GM23338 (cell line): Measurements from ENCODE around the gene DLG2. TPM values are rescaled to one million over a fixed set of nuclear protein-coding genes. Genes with fewer than 3 reads are reported as not detected.

Source experiments
- ATAC-seq: fragments of 200-7000 bp; cut with Tn5 transposase; 3 replicates; pipeline ENCODE4 v1.9.1; 2020
- DNase-seq: peaks from one replicate; pipeline ENCODE4 v3.0.0-alpha.2; 2015; ENCODE audit warnings: low spot score
- H2AFZ ChIP-seq: fragments of 200-600 bp; sonication (generic); 2 replicates; pipeline ENCODE4 v1.8.0; 2016; ENCODE audit warnings: antibody characterized with exemption, mild to moderate bottlenecking, moderate library complexity
- H3F3A ChIP-seq: fragments of 200-600 bp; sonication (generic); replicated peaks from 2 replicates; pipeline ENCODE4 v1.8.0; 2017; ENCODE audit warnings: antibody characterized with exemption, mixed run types, low read depth
- H3K27ac ChIP-seq: fragments of 200-600 bp; sonication (generic); 2 replicates; pipeline ENCODE4 v1.6.1; 2016; ENCODE audit warnings: low read depth
- H3K27me3 ChIP-seq: fragments of 200-600 bp; sonication (generic); 2 replicates; pipeline ENCODE4 v1.8.0; 2016; ENCODE audit warnings: mild to moderate bottlenecking, mixed run types, moderate library complexity; ENCODE audit not compliant: insufficient read depth
- H3K36me3 ChIP-seq: fragments of 200-600 bp; sonication (generic); 2 replicates; pipeline ENCODE4 v1.8.0; 2016; ENCODE audit warnings: mild to moderate bottlenecking; ENCODE audit not compliant: insufficient read depth
- H3K4me1 ChIP-seq: fragments of 200-600 bp; sonication (generic); 2 replicates; pipeline ENCODE4 v1.8.0; 2016; ENCODE audit warnings: mild to moderate bottlenecking, moderate library complexity; ENCODE audit not compliant: insufficient read depth
- H3K4me2 ChIP-seq: fragments of 200-600 bp; sonication (generic); 2 replicates; pipeline ENCODE4 v1.7.1; 2017; ENCODE audit warnings: mixed run types
- H3K4me3 ChIP-seq: fragments of 200-600 bp; sonication (generic); 2 replicates; pipeline ENCODE4 v1.6.1; 2016; ENCODE audit warnings: mixed run types
- H3K79me2 ChIP-seq: fragments of 200-600 bp; sonication (generic); replicated peaks from 2 replicates; pipeline ENCODE4 v1.8.0; 2017; ENCODE audit warnings: mild to moderate bottlenecking; ENCODE audit not compliant: insufficient read depth
- H3K9me2 ChIP-seq: fragments of 200-600 bp; sonication (generic); 2 replicates; pipeline ENCODE4 v1.8.0; 2017; ENCODE audit not compliant: insufficient read depth
- H4K20me1 ChIP-seq: fragments of 200-600 bp; sonication (generic); replicated peaks from 2 replicates; pipeline ENCODE4 v1.8.0; 2017; ENCODE audit warnings: mild to moderate bottlenecking; ENCODE audit not compliant: insufficient read depth
- H3K27ac Mint-ChIP-seq: 2 replicates; pipeline ENCODE4 v1.8.0; 2020; ENCODE audit warnings: inconsistent platforms, mild to moderate bottlenecking, moderate library complexity, mixed read lengths
- H3K27me3 Mint-ChIP-seq: 3 replicates; pipeline ENCODE4 v1.8.0; 2022; ENCODE audit warnings: low read depth, mild to moderate bottlenecking, moderate library complexity, mixed read lengths, inconsistent platforms; ENCODE audit not compliant: insufficient read depth, poor library complexity
- H3K36me3 Mint-ChIP-seq: 3 replicates; pipeline ENCODE4 v1.8.0; 2021; ENCODE audit warnings: low read depth, mild to moderate bottlenecking, inconsistent platforms, moderate library complexity, mixed read lengths
- H3K4me1 Mint-ChIP-seq: 3 replicates; pipeline ENCODE4 v1.8.0; 2020; ENCODE audit warnings: mild to moderate bottlenecking, inconsistent platforms, mixed read lengths
- H3K4me3 Mint-ChIP-seq: 3 replicates; pipeline ENCODE4 v1.8.0; 2021; ENCODE audit warnings: moderate library complexity, mild to moderate bottlenecking, inconsistent platforms, mixed read lengths
- H3K9me3 Mint-ChIP-seq: 3 replicates; pipeline ENCODE4 v1.8.0; 2020; ENCODE audit warnings: moderate library complexity, mild to moderate bottlenecking, inconsistent platforms, mixed read lengths
- CREB1 ChIP-seq: fragments of 250-450 bp; sonication (Bioruptor Pico); IDR thresholded peaks from 2 replicates; pipeline ENCODE4 v1.5.0; 2020; ENCODE audit warnings: low read depth, mild to moderate bottlenecking, moderate library complexity
- EZH2phosphoT487 ChIP-seq: fragments of 200-600 bp; sonication (generic); IDR thresholded peaks from one replicate; pipeline ENCODE4 v1.8.1; 2018; ENCODE audit warnings: antibody characterized with exemption; ENCODE audit not compliant: unreplicated experiment
- NANOG ChIP-seq: IDR thresholded peaks from 2 replicates; pipeline ENCODE4 v1.6.1; 2016; ENCODE audit warnings: antibody characterized with exemption, borderline replicate concordance
- STAT1 ChIP-seq: IDR thresholded peaks from one replicate; pipeline ENCODE4 v1.6.1; 2016; ENCODE audit warnings: antibody characterized with exemption; ENCODE audit not compliant: unreplicated experiment
- ZNF114 ChIP-seq: fragments of 250-450 bp; sonication (Bioruptor Pico); IDR thresholded peaks from 2 replicates; pipeline ENCODE4 v1.5.0; 2020; ENCODE audit warnings: mild to moderate bottlenecking, moderate library complexity
- ZNF331 ChIP-seq: fragments of 250-450 bp; sonication (Bioruptor Pico); IDR thresholded peaks from 2 replicates; pipeline ENCODE4 v1.5.0; 2020; ENCODE audit warnings: low read depth, mild to moderate bottlenecking, moderate library complexity
- ZNF462 ChIP-seq: fragments of 250-450 bp; sonication (Bioruptor Pico); IDR thresholded peaks from 2 replicates; pipeline ENCODE4 v1.5.0; 2020; ENCODE audit warnings: mild to moderate bottlenecking, moderate library complexity
- polyA plus RNA-seq: library from polyadenylated mRNA; unstranded; fragments of >200 nt; fragmentation: Nextera tagmentation; extraction: Ambion mirVana; gene quantifications from 2 replicates; pipeline ENCODE4 v1.2.1, GENCODE V29; 2016
- total RNA-seq: library from RNA; depleted of rRNA; stranded (reverse); fragments of >200 nt; shearing (Covaris generic); gene quantifications from 2 replicates; pipeline ENCODE4 v1.2.3, GENCODE V29; 2014
- TF ChIP-seq, protein P1 (sequence below): IDR thresholded peaks from one replicate; pipeline ENCODE4 v1.6.1; 2018; ENCODE audit warnings: antibody characterized with exemption; ENCODE audit not compliant: unreplicated experiment
- TF ChIP-seq, protein P2 (sequence below), 2 experiments: fragments of 200-600 bp in 1 of 2; sonication (generic) in 1 of 2; conservative IDR thresholded peaks; 2 replicates each; pipeline versions ENCODE4 v1.5.1 to v1.6.1; 2016 to 2017; ENCODE audit warnings: antibody characterized with exemption in 2 of 2, low read depth in 2 of 2, mild to moderate bottlenecking in 2 of 2, moderate library complexity in 1 of 2
- TF ChIP-seq, protein P3 (sequence below): IDR thresholded peaks from 2 replicates; pipeline ENCODE4 v1.6.1; 2016; ENCODE audit warnings: antibody characterized with exemption

The DLG2 gene
- total and polyA plus RNA-seq, 2 experiments from 2014 or later = 19.8 to 21.5 TPM

DNA sequence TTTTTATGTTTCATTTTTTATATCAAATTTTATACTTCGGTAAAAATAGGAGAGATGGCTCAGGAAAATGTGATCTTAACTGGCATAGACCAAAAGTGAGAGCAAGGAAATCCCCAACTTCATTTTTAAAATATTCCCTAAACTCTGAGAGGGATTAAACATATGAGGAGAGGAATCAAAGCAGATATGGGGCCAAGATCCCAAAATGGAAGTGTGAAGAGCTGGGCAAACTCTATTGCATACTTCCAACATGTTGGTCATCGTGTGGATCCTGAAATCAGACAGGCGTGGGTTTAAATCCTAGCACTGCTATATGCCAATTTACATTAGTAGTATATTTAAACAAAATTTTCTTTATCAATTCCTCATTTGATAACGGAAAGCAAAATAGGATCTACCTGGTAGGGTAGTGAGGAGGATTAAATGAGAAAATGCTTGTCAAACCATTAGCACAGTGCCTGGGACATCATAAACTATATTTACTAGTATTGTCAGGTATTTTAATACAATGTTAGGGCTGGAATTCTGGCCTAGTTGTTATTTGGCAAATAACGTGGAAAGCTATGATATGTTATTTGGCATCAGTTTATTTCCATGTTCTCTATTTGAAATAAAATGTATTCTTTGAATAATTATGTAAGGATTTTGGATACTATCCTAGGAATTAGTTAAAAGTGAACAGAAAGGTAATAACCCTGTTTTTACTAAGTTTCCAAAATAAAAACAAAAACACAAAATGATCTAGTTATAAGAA, 1948.1 kb downstream of the DLG2 start:
- Histone ChIP-seq H3K79me2 (0 out of 2 replicates have a peak, but pooled peaks cover 5% of the 10 kb centered on the region), H3K36me3 (no peaks in the 10 kb centered on the region), H3K27me3 (no peaks in the 10 kb centered on the region), H3K4me2 (no peak overlapping the region), H3K4me3 (no peak overlapping the region), H2AFZ (no peak overlapping the region), H3K27ac (no peak overlapping the region), H3F3A (no peaks in the 10 kb centered on the region), H3K4me1 (peaks cover 27% of the 10 kb centered on the region), H3K9me2 (no peaks in the 10 kb centered on the region), H4K20me1 (no peaks in the 10 kb centered on the region)
- TF ChIP-seq ZNF331 (CRISPR knock-in tag) (no peak), EZH2phosphoT487 (no peak), NANOG (no peak), ZNF114 (CRISPR knock-in tag) (no peak), CREB1 (CRISPR knock-in tag) (no peak), ZNF462 (no peak), STAT1 (no peak)
- TF ChIP-seq, protein P1, sequence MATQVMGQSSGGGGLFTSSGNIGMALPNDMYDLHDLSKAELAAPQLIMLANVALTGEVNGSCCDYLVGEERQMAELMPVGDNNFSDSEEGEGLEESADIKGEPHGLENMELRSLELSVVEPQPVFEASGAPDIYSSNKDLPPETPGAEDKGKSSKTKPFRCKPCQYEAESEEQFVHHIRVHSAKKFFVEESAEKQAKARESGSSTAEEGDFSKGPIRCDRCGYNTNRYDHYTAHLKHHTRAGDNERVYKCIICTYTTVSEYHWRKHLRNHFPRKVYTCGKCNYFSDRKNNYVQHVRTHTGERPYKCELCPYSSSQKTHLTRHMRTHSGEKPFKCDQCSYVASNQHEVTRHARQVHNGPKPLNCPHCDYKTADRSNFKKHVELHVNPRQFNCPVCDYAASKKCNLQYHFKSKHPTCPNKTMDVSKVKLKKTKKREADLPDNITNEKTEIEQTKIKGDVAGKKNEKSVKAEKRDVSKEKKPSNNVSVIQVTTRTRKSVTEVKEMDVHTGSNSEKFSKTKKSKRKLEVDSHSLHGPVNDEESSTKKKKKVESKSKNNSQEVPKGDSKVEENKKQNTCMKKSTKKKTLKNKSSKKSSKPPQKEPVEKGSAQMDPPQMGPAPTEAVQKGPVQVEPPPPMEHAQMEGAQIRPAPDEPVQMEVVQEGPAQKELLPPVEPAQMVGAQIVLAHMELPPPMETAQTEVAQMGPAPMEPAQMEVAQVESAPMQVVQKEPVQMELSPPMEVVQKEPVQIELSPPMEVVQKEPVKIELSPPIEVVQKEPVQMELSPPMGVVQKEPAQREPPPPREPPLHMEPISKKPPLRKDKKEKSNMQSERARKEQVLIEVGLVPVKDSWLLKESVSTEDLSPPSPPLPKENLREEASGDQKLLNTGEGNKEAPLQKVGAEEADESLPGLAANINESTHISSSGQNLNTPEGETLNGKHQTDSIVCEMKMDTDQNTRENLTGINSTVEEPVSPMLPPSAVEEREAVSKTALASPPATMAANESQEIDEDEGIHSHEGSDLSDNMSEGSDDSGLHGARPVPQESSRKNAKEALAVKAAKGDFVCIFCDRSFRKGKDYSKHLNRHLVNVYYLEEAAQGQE = no peak
- TF ChIP-seq, protein P2, sequence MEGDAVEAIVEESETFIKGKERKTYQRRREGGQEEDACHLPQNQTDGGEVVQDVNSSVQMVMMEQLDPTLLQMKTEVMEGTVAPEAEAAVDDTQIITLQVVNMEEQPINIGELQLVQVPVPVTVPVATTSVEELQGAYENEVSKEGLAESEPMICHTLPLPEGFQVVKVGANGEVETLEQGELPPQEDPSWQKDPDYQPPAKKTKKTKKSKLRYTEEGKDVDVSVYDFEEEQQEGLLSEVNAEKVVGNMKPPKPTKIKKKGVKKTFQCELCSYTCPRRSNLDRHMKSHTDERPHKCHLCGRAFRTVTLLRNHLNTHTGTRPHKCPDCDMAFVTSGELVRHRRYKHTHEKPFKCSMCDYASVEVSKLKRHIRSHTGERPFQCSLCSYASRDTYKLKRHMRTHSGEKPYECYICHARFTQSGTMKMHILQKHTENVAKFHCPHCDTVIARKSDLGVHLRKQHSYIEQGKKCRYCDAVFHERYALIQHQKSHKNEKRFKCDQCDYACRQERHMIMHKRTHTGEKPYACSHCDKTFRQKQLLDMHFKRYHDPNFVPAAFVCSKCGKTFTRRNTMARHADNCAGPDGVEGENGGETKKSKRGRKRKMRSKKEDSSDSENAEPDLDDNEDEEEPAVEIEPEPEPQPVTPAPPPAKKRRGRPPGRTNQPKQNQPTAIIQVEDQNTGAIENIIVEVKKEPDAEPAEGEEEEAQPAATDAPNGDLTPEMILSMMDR (conservative IDR thresholded peaks at IDR 0.05; ENCODE audit: low read depth in 2 of 2) = no peak
- TF ChIP-seq, protein P3, sequence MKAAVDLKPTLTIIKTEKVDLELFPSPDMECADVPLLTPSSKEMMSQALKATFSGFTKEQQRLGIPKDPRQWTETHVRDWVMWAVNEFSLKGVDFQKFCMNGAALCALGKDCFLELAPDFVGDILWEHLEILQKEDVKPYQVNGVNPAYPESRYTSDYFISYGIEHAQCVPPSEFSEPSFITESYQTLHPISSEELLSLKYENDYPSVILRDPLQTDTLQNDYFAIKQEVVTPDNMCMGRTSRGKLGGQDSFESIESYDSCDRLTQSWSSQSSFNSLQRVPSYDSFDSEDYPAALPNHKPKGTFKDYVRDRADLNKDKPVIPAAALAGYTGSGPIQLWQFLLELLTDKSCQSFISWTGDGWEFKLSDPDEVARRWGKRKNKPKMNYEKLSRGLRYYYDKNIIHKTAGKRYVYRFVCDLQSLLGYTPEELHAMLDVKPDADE = no peak
- Mint-ChIP-seq H3K27me3 (no peaks in the 10 kb centered on the region), H3K9me3 (no peaks in the 10 kb centered on the region), H3K27ac (no peak overlapping the region), H3K36me3 (no peaks in the 10 kb centered on the region), H3K4me3 (no peak overlapping the region), H3K4me1 (peaks cover 24% of the 10 kb centered on the region)
- DNase-seq (no peak), ATAC-seq (no peak)
